A673 (cell line): ENCODE data around the gene ELFN2. TPM values are rescaled to one million over a fixed set of nuclear protein-coding genes. Genes with fewer than 3 reads are reported as not detected.

Experiments used
- BruUV-seq: library from RNA; stranded (reverse); fragments of 400-500 nt; replicated peaks from 2 replicates; lab custom pipeline; 2021; lab: Mats Ljungman, UMichigan
- CTCF ChIA-PET: fragments of 300-600 bp; sonication (Branson Sonifier 250); formaldehyde crosslinking; loops from one replicate; lab custom pipeline; 2022; ENCODE audit warnings: antibody characterized with exemption; lab: Charles Lee
- POLR2A ChIA-PET: fragments of 300-600 bp; sonication (Branson Sonifier 250); formaldehyde crosslinking; loops from one replicate; lab custom pipeline; 2022; ENCODE audit warnings: antibody characterized with exemption; ENCODE audit not compliant: low non-redundant PET; lab: Charles Lee
- DNase-seq: peaks from one replicate; pipeline ENCODE4 v3.0.0-alpha.2; 2015; ENCODE audit warnings: low spot score
- H3K27ac ChIP-seq: fragments of 200-600 bp; sonication (generic); 2 replicates; pipeline ENCODE4 v1.5.1; 2016; ENCODE audit warnings: mixed run types, low read depth, mild to moderate bottlenecking, mixed read lengths, antibody characterized with exemption, low read length; ENCODE audit not compliant: poor library complexity, severe bottlenecking
- H3K27me3 ChIP-seq: fragments of 200-600 bp; sonication (generic); replicated peaks from 2 replicates; pipeline ENCODE4 v1.6.1; 2017; ENCODE audit warnings: mixed run types, low read depth, mild to moderate bottlenecking, mixed read lengths, antibody characterized with exemption, low read length; ENCODE audit not compliant: insufficient read depth, poor library complexity
- H3K36me3 ChIP-seq: fragments of 200-600 bp; sonication (generic); 2 replicates; pipeline ENCODE4 v1.6.1; 2016; ENCODE audit warnings: mixed run types, mild to moderate bottlenecking, mixed read lengths, antibody characterized with exemption, low read length; ENCODE audit not compliant: insufficient read depth, poor library complexity, severe bottlenecking
- H3K4me1 ChIP-seq: fragments of 200-600 bp; sonication (generic); 2 replicates; pipeline ENCODE4 v1.6.1; 2017; ENCODE audit warnings: mixed run types, mild to moderate bottlenecking, mixed read lengths, antibody characterized with exemption, low read length; ENCODE audit not compliant: insufficient read depth, poor library complexity, severe bottlenecking
- H3K4me3 ChIP-seq: fragments of 200-600 bp; sonication (generic); 2 replicates; pipeline ENCODE4 v1.5.1; 2016; ENCODE audit warnings: low read depth, mixed run types, mild to moderate bottlenecking, mixed read lengths, low read length; ENCODE audit not compliant: poor library complexity, severe bottlenecking
- H3K9me3 ChIP-seq: fragments of 200-600 bp; sonication (generic); 2 replicates; pipeline ENCODE4 v1.6.1; 2016; ENCODE audit warnings: mixed run types, low read depth, mild to moderate bottlenecking, mixed read lengths, antibody characterized with exemption, low read length; ENCODE audit not compliant: poor library complexity, severe bottlenecking
- EZH2 ChIP-seq: fragments of 200-600 bp; sonication (generic); IDR thresholded peaks from 2 replicates; pipeline ENCODE4 v1.6.1; 2017; ENCODE audit warnings: borderline replicate concordance, low read depth, mild to moderate bottlenecking, mixed read lengths, antibody characterized with exemption, low read length; ENCODE audit not compliant: poor library complexity, severe bottlenecking
- intact Hi-C: fragments of 100-400 bp; cut with micrococcal nuclease; formaldehyde crosslinking; loops from one replicate; pipeline ENCODE4 v1.10.0; 2022; ENCODE audit not compliant: unreplicated experiment
- total RNA-seq: library from RNA; stranded (reverse); gene quantifications from 2 replicates; pipeline ENCODE4 v1.2.3, GENCODE V29; 2021
- TF ChIP-seq, protein P1 (sequence below): fragments of 300-800, 200-600 bp; sonication (generic); conservative IDR thresholded peaks from 2 replicates; pipeline ENCODE4 v1.5.1; 2017; ENCODE audit warnings: low read depth, mild to moderate bottlenecking, antibody characterized with exemption, low read length, moderate library complexity, mixed read lengths

ELFN2 gene
- total RNA-seq, 1 experiment from 2014 or later: not detected

- H3K27ac ChIP-seq: no peak overlapping the region
- H3K36me3 ChIP-seq: no peaks in the 10 kb centered on the region
- peaks cover 19% of the 10 kb centered on the region for H3K27me3 ChIP-seq
- no peaks in the 10 kb centered on the region for H3K9me3 ChIP-seq
- no peak overlapping the region for H3K4me3 ChIP-seq
- TF ChIP-seq, protein P1, sequence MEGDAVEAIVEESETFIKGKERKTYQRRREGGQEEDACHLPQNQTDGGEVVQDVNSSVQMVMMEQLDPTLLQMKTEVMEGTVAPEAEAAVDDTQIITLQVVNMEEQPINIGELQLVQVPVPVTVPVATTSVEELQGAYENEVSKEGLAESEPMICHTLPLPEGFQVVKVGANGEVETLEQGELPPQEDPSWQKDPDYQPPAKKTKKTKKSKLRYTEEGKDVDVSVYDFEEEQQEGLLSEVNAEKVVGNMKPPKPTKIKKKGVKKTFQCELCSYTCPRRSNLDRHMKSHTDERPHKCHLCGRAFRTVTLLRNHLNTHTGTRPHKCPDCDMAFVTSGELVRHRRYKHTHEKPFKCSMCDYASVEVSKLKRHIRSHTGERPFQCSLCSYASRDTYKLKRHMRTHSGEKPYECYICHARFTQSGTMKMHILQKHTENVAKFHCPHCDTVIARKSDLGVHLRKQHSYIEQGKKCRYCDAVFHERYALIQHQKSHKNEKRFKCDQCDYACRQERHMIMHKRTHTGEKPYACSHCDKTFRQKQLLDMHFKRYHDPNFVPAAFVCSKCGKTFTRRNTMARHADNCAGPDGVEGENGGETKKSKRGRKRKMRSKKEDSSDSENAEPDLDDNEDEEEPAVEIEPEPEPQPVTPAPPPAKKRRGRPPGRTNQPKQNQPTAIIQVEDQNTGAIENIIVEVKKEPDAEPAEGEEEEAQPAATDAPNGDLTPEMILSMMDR: no peak
- no peak for TF ChIP-seq EZH2
- intact Hi-C loops: no loop called here
- peaks cover 14% of the 10 kb centered on the region for H3K4me1 ChIP-seq
- no TSS peak for BruUV-seq
- POLR2A ChIA-PET: no interaction called here
- CTCF ChIA-PET: no interaction called here
- DNase-seq: no peak
Observed at GRCh38 chr22:37338539-37339246, 88.6 kb downstream of the ELFN2 start.

- H3K27me3 ChIP-seq: peaks cover 20% of the 10 kb centered on the region
- TF ChIP-seq EZH2: no peak
- TF ChIP-seq, protein P1: no peak
- ChIA-PET POLR2A (no interaction called here), CTCF (no interaction called here)
- intact Hi-C loops: no loop called here
- H3K4me3 ChIP-seq: no peak overlapping the region
- H3K36me3 ChIP-seq: no peaks in the 10 kb centered on the region
- no peak for DNase-seq
- no peak overlapping the region for H3K27ac ChIP-seq
- BruUV-seq: no TSS peak
- H3K9me3 ChIP-seq: no peaks in the 10 kb centered on the region
- H3K4me1 ChIP-seq: peaks cover 14% of the 10 kb centered on the region
Observed at GRCh38 chr22:37337204-37337943, 89.9 kb downstream of the ELFN2 start.

- Histone ChIP-seq H3K4me3 (no peak overlapping the region), H3K27me3 (peaks cover 20% of the 10 kb centered on the region), H3K36me3 (no peaks in the 10 kb centered on the region), H3K9me3 (no peaks in the 10 kb centered on the region), H3K4me1 (peaks cover 14% of the 10 kb centered on the region), H3K27ac (no peak overlapping the region)
- DNase-seq: no peak
- intact Hi-C loops: no loop called here
- POLR2A ChIA-PET: interaction anchor here (0.7 kb wide), 1 partner anchor 663 kb away, joined by 3 read pairs; no protein-coding TSS in a partner anchor
- CTCF ChIA-PET: interaction anchor here (0.5 kb wide), 1 partner anchor 105 kb away, joined by 6 read pairs; no protein-coding TSS in a partner anchor
- BruUV-seq: no TSS peak
- TF ChIP-seq, protein P1: no peak
- TF ChIP-seq EZH2: no peak
Observed at GRCh38 chr22:37336579-37336978, 90.7 kb downstream of the ELFN2 start.
